Bronchial epithelial cell (primary cell): ENCODE measurements around the gene MARCO. TPM values are rescaled to one million over a fixed set of nuclear protein-coding genes. Genes with fewer than 3 reads are reported as not detected.
A peak's percentile ranks its signal among the peaks of the same experiment; 100 is the strongest.

Experiments used
- DNase-seq: peaks from one replicate; pipeline ENCODE4 v3.0.0-alpha.2; 2010; ENCODE audit warnings: low read depth
- FAIRE-seq: peaks from 2 replicates; lab custom pipeline; 2011; peaks lifted over from hg19 to GRCh38; lab: Jason Lieb, UNC
- H3K27me3 ChIP-seq: 2 replicates; pipeline ENCODE4 v1.5.1; 2011; ENCODE audit warnings: low read length; ENCODE audit not compliant: control insufficient read depth, insufficient read depth
- H3K36me3 ChIP-seq: 2 replicates; pipeline ENCODE4 v1.5.1; 2011; ENCODE audit warnings: low read length; ENCODE audit not compliant: control insufficient read depth, insufficient read depth
- H3K4me3 ChIP-seq: 2 replicates; pipeline ENCODE4 v1.5.1; 2011; ENCODE audit warnings: mild to moderate bottlenecking, low read depth, low read length, control low read depth
- CTCF ChIP-seq: IDR thresholded peaks from 2 replicates; pipeline ENCODE4 v1.5.1; 2011; ENCODE audit warnings: mild to moderate bottlenecking, moderate library complexity, low read length, control low read depth, inconsistent platforms; ENCODE audit not compliant: insufficient read depth, severe bottlenecking
- total RNA-seq: library from RNA; depleted of rRNA; stranded (reverse); fragments of >200 nt; gene quantifications from 2 replicates; pipeline ENCODE4 v1.2.1, GENCODE V29; 2014

MARCO gene
- total RNA-seq, 1 donor from 2014 or later, result not detected

- FAIRE-seq, result no peak
Observed at GRCh38 chr2:118905206-118905605, 36.8 kb upstream of the MARCO start.

GRCh38 chr2:118906186-118906585, 35.8 kb upstream of the MARCO start:
- Histone ChIP-seq H3K27me3 (no peaks in the 10 kb centered on the region), H3K36me3 (no peaks in the 10 kb centered on the region), H3K4me3 (no peak overlapping the region)
- FAIRE-seq (no peak), DNase-seq (no peak)
- TF ChIP-seq CTCF, result no peak

More at GRCh38 chr2:118905206-118905605, 36.8 kb upstream of the MARCO start:
- Histone ChIP-seq H3K36me3 (no peaks in the 10 kb centered on the region), H3K27me3 (no peaks in the 10 kb centered on the region), H3K4me3 (no peak overlapping the region)
- no peak for TF ChIP-seq CTCF
- DNase-seq, result no peak

GRCh38 chr2:118907759-118908158, 34.2 kb upstream of the MARCO start:
- Histone ChIP-seq H3K27me3 (no peaks in the 10 kb centered on the region), H3K4me3 (no peak overlapping the region), H3K36me3 (no peaks in the 10 kb centered on the region)
- DNase-seq, result no peak
- TF ChIP-seq CTCF, result no peak
- FAIRE-seq, result no peak

- H3K4me3 ChIP-seq, result no peak overlapping the region
- FAIRE-seq, result no peak
- H3K36me3 ChIP-seq, result no peaks in the 10 kb centered on the region
- DNase-seq, result no peak
- TF ChIP-seq CTCF, result no peak
- H3K27me3 ChIP-seq, result no peaks in the 10 kb centered on the region
Observed at GRCh38 chr2:118909191-118909590, 32.8 kb upstream of the MARCO start.

- Histone ChIP-seq H3K27me3 (no peaks in the 10 kb centered on the region), H3K4me3 (no peak overlapping the region), H3K36me3 (no peaks in the 10 kb centered on the region)
- FAIRE-seq, result peak; percentile 7
- no peak for DNase-seq
- TF ChIP-seq CTCF, result no peak
Observed at GRCh38 chr2:118911166-118911856, 30.7 kb upstream of the MARCO start.

- no peak for FAIRE-seq
- no peak overlapping the region for H3K4me3 ChIP-seq
- H3K27me3 ChIP-seq, result no peaks in the 10 kb centered on the region
- no peak for DNase-seq
- no peak for TF ChIP-seq CTCF
- no peaks in the 10 kb centered on the region for H3K36me3 ChIP-seq
Observed at GRCh38 chr2:118911936-118912335, 30.1 kb upstream of the MARCO start.
